ENCODE results near the gene MGAT3.

The MGAT3 gene

DNA sequence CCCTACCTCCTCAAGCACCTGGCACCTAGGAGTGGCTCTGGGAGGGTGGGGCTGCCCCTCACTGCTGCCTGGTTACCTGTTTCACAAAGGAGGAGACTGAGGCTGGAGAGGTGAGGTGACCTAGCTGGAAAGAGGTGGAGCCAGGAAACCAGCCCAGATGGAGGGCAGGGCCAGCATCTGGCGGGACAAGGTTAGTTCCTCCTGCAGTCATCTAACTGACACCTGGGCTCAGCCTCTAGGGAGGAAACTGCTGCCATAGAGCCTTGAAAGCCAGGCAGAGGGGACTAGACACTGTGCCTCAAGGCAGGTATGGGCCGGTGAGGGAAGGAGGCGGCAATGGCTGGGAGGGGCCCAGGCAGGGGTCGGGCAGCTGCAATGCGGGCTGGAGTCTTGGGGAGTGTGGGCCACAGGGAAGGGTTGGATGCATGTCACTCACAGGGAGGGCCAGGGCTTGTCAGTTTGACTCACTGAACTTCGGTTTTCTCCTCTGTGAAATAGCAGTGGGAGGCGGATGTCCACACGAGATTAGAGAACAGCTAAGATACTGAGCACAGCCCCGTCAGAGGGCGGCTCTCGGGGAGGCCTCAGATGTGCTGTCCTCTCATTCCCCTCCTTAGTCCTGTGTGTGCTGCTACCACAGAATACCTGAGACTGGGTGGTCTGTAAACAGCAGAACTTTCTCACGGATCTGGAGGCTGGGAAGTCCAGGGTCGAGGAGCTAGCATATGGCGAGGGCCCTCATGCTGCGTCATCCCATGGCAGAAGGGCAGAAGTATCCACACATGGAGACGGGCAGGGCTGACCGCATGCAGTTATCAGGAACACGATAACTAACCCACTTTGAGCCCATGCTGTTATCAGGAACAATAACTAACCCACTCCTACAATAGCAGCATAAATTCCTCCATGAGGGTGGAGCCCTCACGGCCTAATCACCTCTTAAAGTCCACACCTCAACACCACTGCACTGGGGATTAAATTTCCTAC, 16.1 kb downstream of the MGAT3 start:
- in situ Hi-C loops (cut with HindIII; ENCODE audit: low pct_unique_long_range_greater_than_20kb, low sequenced_read_pairs), result no loop called here
- no peak for TF ChIP-seq JUND (IDR thresholded peaks at IDR 0.05; ENCODE audit: low read depth)
- no peak for DNase-seq (ENCODE audit: low read depth in 1 of 2, low spot score in 1 of 2)

DNA sequence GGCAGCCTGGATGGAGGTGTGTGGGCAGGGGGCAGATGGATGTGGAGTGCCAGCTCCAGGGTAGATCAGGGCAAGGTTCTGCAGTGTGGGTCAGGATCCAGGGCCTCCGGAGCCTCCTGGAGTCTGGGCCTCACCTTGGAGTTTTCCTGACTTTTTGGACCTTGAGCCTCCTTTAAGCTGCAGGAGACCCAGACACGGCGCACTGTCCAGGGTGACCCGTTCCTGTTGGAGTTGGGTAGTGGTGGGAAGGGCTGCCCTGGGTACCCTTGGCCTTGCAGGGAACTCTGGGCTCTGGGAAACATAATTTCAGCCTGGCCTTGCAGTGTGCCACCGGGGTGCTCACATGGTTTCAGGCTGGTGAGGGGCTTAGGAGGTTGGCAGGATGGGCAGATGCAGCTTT, 17.0 kb downstream of the MGAT3 start:
- in situ Hi-C loops (cut with HindIII; ENCODE audit: low pct_unique_long_range_greater_than_20kb, low sequenced_read_pairs), result no loop called here
- TF ChIP-seq JUND (IDR thresholded peaks at IDR 0.05; ENCODE audit: low read depth), result no peak
- DNase-seq (ENCODE audit: low read depth in 1 of 2, low spot score in 1 of 2), result no peak

DNA sequence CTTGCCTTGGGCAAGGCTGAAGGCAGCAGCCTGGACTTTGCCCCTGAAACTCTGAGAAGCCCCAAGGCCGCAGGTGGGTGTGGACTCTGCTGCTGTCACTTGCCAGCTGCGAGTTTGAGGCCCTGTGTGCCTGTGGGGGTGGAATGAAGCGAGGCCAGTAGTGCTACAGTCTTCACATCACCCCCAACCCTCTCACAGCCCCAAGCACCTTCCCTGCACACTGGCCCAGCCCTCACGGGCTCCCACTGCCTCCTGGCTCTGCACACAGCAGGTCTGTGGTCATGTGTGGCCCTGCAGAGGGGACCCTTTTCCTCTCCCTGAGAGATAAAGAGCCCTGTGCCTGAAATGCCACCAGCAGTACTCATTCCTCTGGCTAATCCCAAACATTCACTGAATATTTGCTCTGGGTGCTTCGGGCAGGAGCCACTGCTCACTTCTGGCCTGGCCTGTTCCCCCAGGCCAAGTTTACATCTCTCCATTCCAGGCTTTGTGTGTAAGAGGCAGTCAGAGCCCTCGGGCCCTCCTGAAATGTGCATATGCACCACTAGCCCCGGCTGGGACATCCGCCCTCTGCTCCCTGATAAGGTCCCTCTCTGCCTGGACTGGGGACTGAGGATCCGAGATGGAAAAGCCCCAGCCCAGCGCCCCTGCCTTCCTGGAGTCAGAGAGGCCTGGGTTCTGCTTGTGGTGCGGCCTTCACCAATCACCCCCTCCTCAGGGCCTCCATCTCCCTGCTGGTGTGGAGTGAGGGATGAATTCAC, 17.7 kb downstream of the MGAT3 start:
- in situ Hi-C loops (cut with HindIII; ENCODE audit: low pct_unique_long_range_greater_than_20kb, low sequenced_read_pairs), result no loop called here
- peak; percentile 57 to 58 for DNase-seq (ENCODE audit: low read depth in 1 of 2, low spot score in 1 of 2)
- TF ChIP-seq JUND (IDR thresholded peaks at IDR 0.05; ENCODE audit: low read depth), result no peak

DNA sequence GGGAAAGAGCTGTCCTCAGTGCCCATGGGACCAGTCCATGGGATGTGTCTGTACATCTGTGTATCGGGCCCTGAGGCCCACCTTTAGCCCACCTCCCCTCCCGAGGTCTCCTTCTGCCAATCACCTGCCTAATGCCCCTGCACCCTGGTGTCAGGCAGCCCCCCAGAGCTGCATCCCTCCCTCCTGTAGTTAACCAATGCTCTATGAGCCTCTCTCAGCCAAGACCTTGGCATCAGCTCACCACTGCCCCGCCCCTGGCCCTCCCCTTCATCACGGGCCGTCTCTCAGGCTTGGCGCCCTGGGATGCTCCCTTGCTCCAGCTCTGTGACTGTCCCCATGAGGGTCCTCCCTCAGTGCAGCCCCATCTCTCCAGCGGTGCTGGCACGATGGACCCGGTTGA, 18.5 kb downstream of the MGAT3 start:
- in situ Hi-C loops (cut with HindIII; ENCODE audit: low pct_unique_long_range_greater_than_20kb, low sequenced_read_pairs), result no loop called here
- no peak for TF ChIP-seq JUND (IDR thresholded peaks at IDR 0.05; ENCODE audit: low read depth)
- no peak for DNase-seq (ENCODE audit: low read depth in 1 of 2, low spot score in 1 of 2)

DNA sequence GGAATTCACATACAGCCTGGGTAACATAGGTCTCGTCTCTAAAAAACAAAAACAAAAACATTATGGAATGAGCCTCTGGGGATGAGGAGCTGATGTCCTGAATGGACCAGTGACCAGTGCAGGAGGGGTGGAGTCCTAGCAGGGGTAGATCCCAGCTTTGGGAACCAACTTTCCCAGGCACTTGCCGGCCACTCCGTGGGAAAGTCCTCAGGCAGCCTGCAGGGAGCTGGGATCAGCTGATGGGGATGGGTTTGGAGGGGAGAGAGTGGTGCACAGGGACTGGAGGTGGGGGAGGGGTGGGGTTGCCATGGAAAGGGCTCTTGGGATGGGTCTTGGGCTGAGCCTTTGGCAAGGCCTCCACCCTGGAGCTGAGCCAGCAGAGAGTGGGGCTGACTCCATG, 19.1 kb downstream of the MGAT3 start:
- in situ Hi-C loops (cut with HindIII; ENCODE audit: low pct_unique_long_range_greater_than_20kb, low sequenced_read_pairs), result no loop called here
- TF ChIP-seq JUND (IDR thresholded peaks at IDR 0.05; ENCODE audit: low read depth), result no peak
- DNase-seq (ENCODE audit: low read depth in 1 of 2, low spot score in 1 of 2), result no peak

DNA sequence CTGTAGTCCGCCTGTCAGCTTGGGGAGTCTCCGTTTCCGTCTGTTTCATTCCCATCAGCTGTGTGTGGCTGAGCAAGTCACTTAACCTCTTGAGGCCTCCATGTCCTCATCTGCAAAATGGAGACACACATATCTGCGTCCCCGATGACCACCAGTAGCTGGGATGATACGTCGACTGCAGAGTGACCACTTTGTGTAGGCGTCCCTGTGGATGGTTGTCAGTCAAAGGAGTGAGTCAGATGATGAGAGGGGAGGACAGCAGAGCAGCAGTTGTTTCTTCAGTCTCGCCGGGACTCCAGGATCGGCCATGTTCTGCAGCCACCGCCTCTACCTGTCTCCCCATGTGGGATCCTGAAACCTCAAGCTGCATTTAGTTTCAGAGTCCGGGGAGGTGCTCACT, 19.9 kb downstream of the MGAT3 start:
- in situ Hi-C loops (cut with HindIII; ENCODE audit: low pct_unique_long_range_greater_than_20kb, low sequenced_read_pairs), result no loop called here
- no peak for DNase-seq (ENCODE audit: low read depth in 1 of 2, low spot score in 1 of 2)
- no peak for TF ChIP-seq JUND (IDR thresholded peaks at IDR 0.05; ENCODE audit: low read depth)

DNA sequence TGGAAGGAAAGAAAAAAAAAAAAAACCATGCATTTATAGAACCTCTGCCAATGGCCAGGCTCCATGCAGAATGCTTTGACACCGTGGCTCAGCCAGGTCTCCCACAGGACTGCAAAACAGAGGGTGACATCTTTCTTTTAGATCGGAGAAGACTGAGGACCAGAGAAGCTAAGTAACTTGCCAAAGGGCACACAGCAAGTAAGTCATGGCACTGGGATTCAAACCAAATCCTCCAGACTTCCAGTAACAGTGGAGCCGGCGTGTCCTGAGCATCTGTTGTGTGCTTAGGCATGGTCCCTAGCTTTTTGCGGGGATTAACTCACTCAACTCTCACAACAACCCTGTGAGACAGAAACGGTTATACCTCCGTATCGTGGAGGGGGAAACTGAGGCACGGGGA, 20.7 kb downstream of the MGAT3 start:
- TF ChIP-seq JUND (IDR thresholded peaks at IDR 0.05; ENCODE audit: low read depth), result no peak
- DNase-seq (ENCODE audit: low read depth in 1 of 2, low spot score in 1 of 2), result no peak
- in situ Hi-C loops (cut with HindIII; ENCODE audit: low pct_unique_long_range_greater_than_20kb, low sequenced_read_pairs), result no loop called here

DNA sequence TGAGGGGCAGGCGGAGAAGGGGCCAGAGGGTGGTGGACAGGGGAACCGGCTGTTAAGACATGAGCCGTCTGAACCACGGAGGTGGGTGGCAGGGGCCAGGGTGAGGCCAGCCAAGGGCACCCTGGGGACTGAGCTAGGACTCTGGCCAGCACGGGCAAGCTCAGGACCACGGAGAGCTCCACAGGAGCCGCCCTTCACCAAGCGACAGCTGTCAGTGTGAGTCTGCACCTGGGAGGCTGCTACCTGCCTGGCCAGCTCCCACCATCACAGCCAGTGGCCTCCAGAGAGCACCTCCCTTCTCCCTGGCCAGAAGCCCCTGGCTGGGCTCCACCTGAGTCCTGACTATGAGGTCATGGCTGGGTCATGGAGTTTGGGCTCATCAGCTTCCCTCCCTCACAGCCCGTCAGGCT, 21.6 kb downstream of the MGAT3 start:
- peak; percentile 61 to 79 for DNase-seq (ENCODE audit: low read depth in 1 of 2, low spot score in 1 of 2)
- no peak for TF ChIP-seq JUND (IDR thresholded peaks at IDR 0.05; ENCODE audit: low read depth)
- in situ Hi-C loops (cut with HindIII; ENCODE audit: low pct_unique_long_range_greater_than_20kb, low sequenced_read_pairs), result no loop called here

DNA sequence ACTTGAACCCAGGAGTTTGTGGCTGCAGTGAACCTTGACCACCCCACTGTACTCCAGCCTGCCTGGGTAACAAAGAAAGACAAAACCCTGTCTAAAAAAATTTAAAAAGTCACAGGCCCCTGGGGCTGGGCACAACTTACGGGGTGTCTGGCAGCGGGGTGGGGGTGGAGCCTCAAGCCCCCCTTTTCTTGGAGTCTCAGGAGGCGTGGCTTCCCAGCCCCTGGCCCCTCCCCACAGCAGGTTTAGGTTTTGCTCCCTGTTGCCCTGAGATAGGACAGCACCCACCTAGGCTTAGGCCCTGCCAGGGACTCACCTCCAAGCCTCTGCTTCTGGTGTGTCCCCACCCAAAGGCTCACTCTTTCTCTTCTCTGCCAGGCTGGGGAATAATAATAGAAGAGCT, 22.4 kb downstream of the MGAT3 start:
- no peak for TF ChIP-seq JUND (IDR thresholded peaks at IDR 0.05; ENCODE audit: low read depth)
- in situ Hi-C loops (cut with HindIII; ENCODE audit: low pct_unique_long_range_greater_than_20kb, low sequenced_read_pairs), result no loop called here
- DNase-seq (ENCODE audit: low read depth in 1 of 2, low spot score in 1 of 2), result no peak

DNA sequence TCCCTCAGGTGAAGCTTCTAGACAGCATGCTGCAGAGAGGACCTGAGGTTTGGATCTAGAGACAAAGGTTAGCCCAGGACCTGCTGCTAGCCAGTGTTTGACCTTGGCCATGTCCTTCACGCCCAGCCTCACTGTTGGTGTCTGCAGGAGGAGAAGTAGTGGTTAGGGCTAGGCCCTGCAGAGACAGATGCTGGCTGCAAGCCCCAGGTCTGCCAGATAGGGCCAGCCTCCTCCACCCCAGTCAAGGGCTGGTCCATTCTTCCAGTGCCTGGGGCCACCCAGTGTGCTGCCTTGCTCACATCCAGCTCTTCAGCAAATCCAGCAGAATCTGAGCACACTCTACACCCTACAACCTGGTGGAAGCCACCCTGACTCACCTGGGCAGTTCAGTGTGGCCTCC, 23.7 kb downstream of the MGAT3 start:
- in situ Hi-C loops (cut with HindIII; ENCODE audit: low pct_unique_long_range_greater_than_20kb, low sequenced_read_pairs), result no loop called here
- DNase-seq (ENCODE audit: low read depth in 1 of 2, low spot score in 1 of 2), result no peak

DNA sequence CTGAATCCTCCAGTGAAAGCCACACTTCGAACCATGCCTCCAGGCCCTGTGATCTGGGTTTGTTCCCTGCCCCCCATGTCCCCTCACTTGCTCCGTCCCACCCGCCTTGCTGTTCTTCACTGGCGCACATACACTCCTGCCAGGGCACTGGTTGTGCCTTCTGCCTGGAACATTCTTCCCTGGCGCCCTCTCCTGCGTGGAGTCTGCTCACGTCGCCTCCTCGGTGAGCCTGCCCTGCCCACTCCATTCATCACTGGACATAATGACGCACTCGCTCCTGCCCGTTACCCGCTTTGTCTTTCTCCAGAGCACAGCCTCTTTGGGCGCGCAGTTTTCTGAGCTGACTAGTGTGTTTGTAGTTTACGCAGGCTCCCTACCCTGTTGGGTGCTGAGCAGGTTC, 24.2 kb downstream of the MGAT3 start:
- no peak for DNase-seq (ENCODE audit: low read depth in 1 of 2, low spot score in 1 of 2)
- no peak for TF ChIP-seq JUND (IDR thresholded peaks at IDR 0.05; ENCODE audit: low read depth)
- in situ Hi-C loops (cut with HindIII; ENCODE audit: low pct_unique_long_range_greater_than_20kb, low sequenced_read_pairs), result no loop called here

More for the DNA sequence above, 23.7 kb downstream of the MGAT3 start:
- TF ChIP-seq JUND (IDR thresholded peaks at IDR 0.05; ENCODE audit: low read depth), result no peak

DNA sequence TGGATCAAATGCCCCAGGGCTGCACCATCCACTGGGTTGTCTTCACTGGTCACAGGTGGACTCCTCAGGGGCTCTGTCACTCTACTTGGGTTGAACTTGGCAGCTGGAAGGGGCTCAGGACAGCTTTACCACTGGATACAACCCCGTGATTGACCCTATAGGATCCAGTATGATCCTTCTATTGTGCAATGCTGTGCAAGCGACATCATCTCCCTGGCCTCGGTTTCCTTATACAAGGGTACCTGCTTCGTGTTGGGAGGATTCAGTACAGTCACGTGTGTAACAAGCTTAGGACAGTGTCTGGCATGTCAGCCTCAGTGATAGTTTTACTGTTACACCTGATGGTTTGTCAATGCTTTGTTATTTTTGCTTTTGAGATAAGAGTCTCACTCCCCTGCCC, 24.8 kb downstream of the MGAT3 start:
- in situ Hi-C loops (cut with HindIII; ENCODE audit: low pct_unique_long_range_greater_than_20kb, low sequenced_read_pairs), result no loop called here
- no peak for TF ChIP-seq JUND (IDR thresholded peaks at IDR 0.05; ENCODE audit: low read depth)
- no peak for DNase-seq (ENCODE audit: low read depth in 1 of 2, low spot score in 1 of 2)

DNA sequence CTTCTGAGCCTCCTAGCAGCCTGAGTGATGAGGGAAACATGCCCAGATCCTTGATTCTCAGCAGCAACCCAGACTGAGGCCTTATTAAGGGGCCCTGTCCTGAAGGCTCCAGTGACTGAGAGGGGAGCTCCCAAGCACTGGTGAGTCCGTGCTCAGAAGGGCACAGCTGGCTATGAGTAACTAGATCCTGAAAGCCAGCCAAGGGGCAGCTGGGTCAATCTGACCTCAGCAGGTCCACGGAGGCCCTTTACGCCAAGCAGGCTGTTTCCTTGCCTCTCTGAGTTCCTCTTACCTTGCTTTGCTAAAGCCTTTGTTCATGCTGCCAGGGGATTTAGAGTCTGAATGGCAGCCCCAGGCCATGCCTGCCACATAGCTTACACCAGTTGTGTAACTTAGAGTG, 26.0 kb downstream of the MGAT3 start:
- in situ Hi-C loops (cut with HindIII; ENCODE audit: low pct_unique_long_range_greater_than_20kb, low sequenced_read_pairs), result no loop called here
- no peak for TF ChIP-seq JUND (IDR thresholded peaks at IDR 0.05; ENCODE audit: low read depth)
- DNase-seq (ENCODE audit: low read depth in 1 of 2, low spot score in 1 of 2), result peak in 1 of 2 experiments; percentile 74

Data from T47D (cell line).